Central memory CD8-positive, alpha-beta T cell (primary cell): ENCODE results near the gene MVD.

Experiments used
- ATAC-seq: fragments of 150-1000 bp; cut with Tn5 transposase; replicated peaks from 2 replicates; pipeline ENCODE4 v1.10.0; 2022; ENCODE audit warnings: mild to moderate bottlenecking, moderate FRiP score, moderate number of reproducible peaks; ENCODE audit not compliant: poor library complexity, severe bottlenecking; ENCODE audit errors: extremely low read depth
- DNase-seq, 2 donors: peaks; one replicate each; pipeline ENCODE4 v3.0.0; 2021; ENCODE audit warnings: low spot score in 2 of 2
- H3K27ac Mint-ChIP-seq: one replicate; pipeline ENCODE4 v1.8.0; 2022; ENCODE audit warnings: low read depth, mild to moderate bottlenecking, moderate library complexity, mixed read lengths
- H3K27me3 Mint-ChIP-seq: one replicate; pipeline ENCODE4 v1.8.0; 2022; ENCODE audit warnings: mixed read lengths
- H3K36me3 Mint-ChIP-seq: one replicate; pipeline ENCODE4 v1.8.0; 2022; ENCODE audit warnings: mild to moderate bottlenecking, moderate library complexity, mixed read lengths; ENCODE audit not compliant: insufficient read depth
- H3K4me1 Mint-ChIP-seq: one replicate; pipeline ENCODE4 v1.8.0; 2022; ENCODE audit warnings: mixed read lengths
- H3K4me3 Mint-ChIP-seq: one replicate; pipeline ENCODE4 v1.8.0; 2022; ENCODE audit warnings: mild to moderate bottlenecking, moderate library complexity, mixed read lengths
- H3K9me3 Mint-ChIP-seq: one replicate; pipeline ENCODE4 v1.8.0; 2022; ENCODE audit warnings: mixed read lengths

MVD gene

DNA sequence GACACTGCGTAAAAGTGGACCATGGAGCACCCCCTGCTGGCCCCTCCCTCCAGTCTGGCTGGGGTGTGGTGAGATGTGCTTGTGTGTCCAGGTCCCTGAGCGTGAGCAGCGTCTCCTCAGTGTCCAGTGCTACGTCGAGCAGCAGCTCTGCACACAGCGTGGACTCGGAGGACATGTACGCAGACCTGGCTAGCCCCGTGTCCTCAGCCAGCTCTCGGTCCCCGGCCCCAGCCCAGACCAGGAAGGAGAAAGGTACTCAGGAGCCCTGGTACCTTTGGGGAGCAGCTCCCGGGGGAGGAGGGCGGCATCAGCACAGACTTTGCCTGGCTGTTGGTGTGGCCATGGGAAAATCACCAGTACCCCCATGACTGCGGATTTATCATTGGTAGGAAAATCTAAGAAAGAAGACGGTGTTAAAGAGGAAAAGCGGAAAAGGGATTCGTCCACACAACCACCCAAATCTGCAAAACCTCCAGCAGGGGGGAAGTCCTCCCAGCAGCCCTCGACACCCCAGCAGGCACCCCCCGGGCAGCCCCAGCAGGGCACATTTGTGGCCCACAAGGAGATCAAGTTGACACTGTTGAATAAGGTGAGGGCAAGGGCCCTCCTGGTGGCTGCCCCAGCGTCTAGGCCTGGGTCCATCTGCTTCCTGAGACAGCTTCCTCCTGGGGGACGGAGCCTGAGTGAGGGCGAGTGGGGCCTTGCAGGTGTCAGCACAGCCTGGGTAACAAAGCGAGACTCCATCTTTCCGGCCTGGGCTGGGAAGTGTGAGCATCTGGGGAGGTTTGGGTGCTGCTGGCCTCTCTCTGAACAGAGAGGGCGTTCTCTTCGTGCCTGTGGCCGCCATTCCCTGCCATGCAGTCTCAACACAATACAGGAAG lies 35.1 kb downstream of the MVD start:
- Mint-ChIP-seq H3K27me3 (no peaks in the 10 kb centered on the region), H3K4me1 (peaks cover 5% of the 10 kb centered on the region), H3K36me3 (peaks cover 56% of the 10 kb centered on the region), H3K9me3 (no peaks in the 10 kb centered on the region), H3K27ac (no peak overlapping the region), H3K4me3 (no peak overlapping the region)
- DNase-seq, result no peak
- ATAC-seq, result no peak

DNA sequence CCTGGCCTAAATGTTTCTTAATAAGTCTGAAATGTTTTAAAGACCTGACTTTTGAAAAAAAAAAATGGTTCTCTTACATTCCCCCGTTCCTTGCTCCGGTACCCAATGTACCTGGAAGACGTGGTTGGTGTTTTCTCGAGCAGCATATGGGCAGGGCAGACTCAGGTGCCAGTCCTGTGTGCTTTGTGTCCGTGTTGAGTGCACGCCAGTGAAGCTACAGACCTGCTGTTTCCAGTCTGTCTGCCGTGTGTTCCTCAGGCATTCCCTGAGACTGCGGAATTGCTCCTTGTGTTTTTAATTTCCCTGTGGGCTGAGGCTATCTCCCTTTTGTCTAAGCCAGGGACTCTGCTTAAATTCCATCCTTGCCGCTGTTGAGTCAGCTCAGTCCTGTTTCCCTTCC lies 36.2 kb downstream of the MVD start:
- H3K27me3 Mint-ChIP-seq, result no peaks in the 10 kb centered on the region
- peaks cover 5% of the 10 kb centered on the region for H3K4me1 Mint-ChIP-seq
- no peaks in the 10 kb centered on the region for H3K9me3 Mint-ChIP-seq
- DNase-seq, result no peak
- H3K36me3 Mint-ChIP-seq, result peaks cover 52% of the 10 kb centered on the region
- no peak overlapping the region for H3K4me3 Mint-ChIP-seq
- no peak overlapping the region for H3K27ac Mint-ChIP-seq
- no peak for ATAC-seq

DNA sequence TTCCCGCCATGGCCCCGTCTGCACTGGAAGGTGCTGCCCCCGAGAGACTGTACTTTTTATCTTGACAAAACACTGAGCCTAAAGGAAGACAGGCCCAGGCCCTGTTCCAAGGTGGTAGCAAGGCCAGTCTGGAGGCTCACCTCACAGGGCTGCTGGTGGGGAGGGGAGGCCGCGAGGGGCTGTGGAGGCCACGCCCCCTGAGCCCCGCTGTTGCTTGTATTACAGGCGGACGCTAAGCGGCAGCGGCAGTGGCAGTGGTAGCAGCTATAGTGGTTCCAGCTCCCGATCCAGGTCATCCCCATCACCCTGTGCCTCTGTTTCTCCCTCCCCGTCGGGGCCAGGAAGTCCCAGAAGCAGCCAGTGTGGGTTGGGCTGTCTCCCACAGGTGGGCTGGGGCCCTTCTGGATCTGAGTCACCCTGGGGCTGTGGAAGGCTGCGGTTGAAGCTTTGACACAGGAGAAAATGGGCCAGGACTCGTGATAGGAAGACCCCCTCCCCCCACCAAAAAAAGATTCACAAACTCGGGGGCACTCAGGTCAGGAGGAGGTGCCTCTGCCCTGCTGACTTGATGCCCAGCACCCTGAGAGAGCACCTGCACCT lies 37.8 kb downstream of the MVD start:
- Mint-ChIP-seq H3K27me3 (no peaks in the 10 kb centered on the region), H3K4me1 (peaks cover 13% of the 10 kb centered on the region), H3K9me3 (no peaks in the 10 kb centered on the region), H3K27ac (no peak overlapping the region), H3K4me3 (no peak overlapping the region), H3K36me3 (peaks cover 55% of the 10 kb centered on the region)
- DNase-seq, result no peak
- no peak for ATAC-seq

DNA sequence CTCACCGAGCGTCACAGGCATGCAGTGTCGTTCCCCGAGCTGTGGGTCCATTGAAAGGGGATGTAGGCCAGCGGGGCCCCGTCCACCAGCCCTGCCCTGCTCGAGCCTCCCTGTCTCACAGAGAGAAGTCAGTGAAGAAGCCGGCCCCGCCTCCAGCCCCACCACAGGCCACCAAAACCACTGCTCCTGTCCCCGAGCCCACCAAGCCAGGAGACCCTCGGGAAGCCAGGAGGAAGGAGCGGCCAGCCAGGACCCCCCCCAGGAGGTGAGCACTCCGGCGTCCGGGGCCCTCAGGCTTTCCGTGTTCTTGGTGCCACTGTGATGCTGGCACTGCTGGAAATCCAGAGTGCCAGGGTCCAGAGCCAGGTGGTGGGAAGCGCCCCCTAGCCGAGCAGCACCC lies 38.4 kb downstream of the MVD start:
- Mint-ChIP-seq H3K27ac (peak overlapping the region; percentile 77), H3K27me3 (no peaks in the 10 kb centered on the region)
- no peak for DNase-seq

DNA sequence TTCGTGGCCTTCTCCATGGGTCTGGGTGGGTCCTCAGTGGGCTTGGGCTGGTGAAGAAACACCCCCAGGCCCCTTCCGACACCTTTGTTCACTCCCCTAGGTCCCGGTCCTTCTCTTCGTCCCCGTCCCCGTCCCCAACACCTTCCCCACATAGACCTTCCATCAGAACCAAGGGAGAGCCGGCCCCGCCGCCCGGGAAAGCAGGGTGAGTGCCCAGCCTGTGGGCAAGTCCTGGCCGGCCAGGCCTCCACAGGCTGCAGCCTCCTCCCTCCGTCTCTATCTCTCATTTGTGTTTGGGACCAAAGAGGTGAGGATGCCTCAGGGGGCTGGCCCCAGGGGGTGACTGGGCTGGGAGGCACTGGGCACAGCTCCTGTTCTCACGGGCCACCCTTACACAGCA lies 39.0 kb downstream of the MVD start:
- no peak for DNase-seq
- Mint-ChIP-seq H3K27me3 (no peaks in the 10 kb centered on the region), H3K4me3 (no peak overlapping the region), H3K27ac (peak overlapping the region; percentile 77), H3K36me3 (peaks cover 57% of the 10 kb centered on the region), H3K4me1 (peaks cover 25% of the 10 kb centered on the region), H3K9me3 (no peaks in the 10 kb centered on the region)
- no peak for ATAC-seq

More for the DNA sequence above, 38.4 kb downstream of the MVD start:
- Mint-ChIP-seq H3K36me3 (peaks cover 57% of the 10 kb centered on the region), H3K4me1 (peaks cover 19% of the 10 kb centered on the region), H3K9me3 (no peaks in the 10 kb centered on the region), H3K4me3 (no peak overlapping the region)
- ATAC-seq, result no peak

DNA sequence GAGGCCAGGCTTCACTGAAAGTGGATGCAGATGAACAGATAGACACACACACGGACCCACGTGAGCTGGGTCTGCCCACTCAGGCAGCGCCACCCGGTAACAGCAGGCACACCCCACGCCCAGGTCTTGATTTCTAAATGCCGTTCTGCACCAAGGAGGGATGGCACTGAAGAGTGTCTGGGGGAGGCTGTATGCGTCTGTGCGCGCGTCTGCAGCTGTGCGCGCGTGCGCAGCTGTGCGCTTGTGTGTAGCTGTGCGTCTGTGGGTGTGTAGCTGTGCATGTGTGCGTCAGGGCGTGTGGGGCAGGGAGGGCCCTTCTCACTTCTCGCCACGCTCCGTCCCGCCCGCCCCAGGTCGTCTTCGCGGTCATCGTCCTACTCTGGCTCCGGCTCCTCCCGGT lies 40.0 kb downstream of the MVD start:
- no peak for DNase-seq
- Mint-ChIP-seq H3K27ac (peak overlapping the region; percentile 77), H3K4me3 (no peak overlapping the region), H3K27me3 (no peaks in the 10 kb centered on the region), H3K36me3 (peaks cover 53% of the 10 kb centered on the region), H3K4me1 (peaks cover 35% of the 10 kb centered on the region), H3K9me3 (no peaks in the 10 kb centered on the region)
- ATAC-seq, result no peak

DNA sequence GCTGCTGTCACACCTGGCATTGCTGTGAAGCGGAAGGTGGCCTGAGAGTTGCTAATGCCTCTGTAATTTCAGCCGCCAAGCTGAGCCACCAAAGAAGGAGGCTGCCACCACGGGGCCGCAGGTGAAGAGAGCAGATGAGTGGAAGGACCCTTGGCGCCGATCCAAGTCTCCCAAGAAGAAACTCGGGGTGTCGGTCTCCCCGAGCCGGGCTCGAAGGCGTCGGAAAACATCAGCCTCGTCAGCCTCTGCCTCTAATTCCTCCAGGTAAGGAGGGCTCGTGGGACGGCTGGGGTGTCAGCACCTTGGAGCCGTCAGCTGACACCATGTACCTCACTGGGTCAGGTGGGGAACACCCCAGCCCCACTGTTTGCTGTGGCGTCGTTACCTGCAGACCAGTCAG lies 40.8 kb downstream of the MVD start:
- peak overlapping the region; percentile 97 for H3K27ac Mint-ChIP-seq
- no peak for DNase-seq
- no peak for ATAC-seq

DNA sequence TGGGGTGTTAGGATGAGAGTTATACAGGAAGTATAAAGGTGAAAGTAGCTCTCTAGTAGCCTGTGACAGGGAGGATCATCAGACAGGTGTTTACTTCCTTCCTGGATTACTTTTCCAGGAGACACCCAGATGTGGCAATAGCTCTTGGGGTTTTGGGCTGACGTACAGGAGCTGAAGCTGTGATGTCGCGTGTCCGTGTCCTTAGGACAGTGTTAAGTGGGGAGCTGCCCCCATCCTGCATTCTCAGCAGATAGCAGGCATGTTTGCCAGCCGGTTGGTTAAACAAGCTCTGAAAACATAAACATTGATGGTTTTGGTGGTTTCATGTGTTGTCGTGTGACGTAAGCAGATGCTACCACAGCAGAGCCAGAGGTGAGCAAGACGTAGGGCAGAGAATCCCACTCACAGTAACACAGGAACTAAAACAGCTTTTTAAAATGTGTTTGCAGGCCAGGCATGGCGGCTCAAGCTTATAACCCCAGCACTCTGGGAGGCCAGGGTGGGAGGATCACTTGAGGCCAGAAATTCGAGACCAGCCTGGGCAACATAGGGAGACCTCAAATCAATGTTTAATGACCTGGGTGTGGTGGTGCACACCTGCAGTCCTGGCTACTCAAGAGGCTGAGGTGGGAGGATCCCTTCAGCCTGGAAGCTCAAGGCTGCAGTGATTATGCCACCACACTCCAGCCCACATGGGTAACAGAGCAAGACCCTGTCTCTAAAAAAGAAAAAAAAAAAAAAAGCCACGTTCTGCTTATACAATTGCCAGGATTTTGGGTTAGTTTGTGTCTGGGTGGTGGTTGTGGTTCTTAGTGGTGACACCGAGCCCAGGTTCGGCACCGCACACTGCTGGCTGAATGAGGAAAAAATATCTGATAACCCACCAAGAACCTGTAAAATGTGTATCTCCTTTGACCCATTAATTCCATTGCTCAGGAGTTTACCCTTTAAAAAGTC lies 42.8 kb downstream of the MVD start:
- Mint-ChIP-seq H3K4me1 (peaks cover 45% of the 10 kb centered on the region), H3K9me3 (no peaks in the 10 kb centered on the region), H3K27ac (peak overlapping the region; percentile 97), H3K4me3 (peak overlapping the region; percentile 70), H3K36me3 (peaks cover 41% of the 10 kb centered on the region), H3K27me3 (no peaks in the 10 kb centered on the region)
- DNase-seq, result peak; percentile 59 to 89
- ATAC-seq, result peak; percentile 90

More for the DNA sequence above, 40.8 kb downstream of the MVD start:
- H3K9me3 Mint-ChIP-seq, result no peaks in the 10 kb centered on the region
- H3K36me3 Mint-ChIP-seq, result peaks cover 50% of the 10 kb centered on the region
- no peaks in the 10 kb centered on the region for H3K27me3 Mint-ChIP-seq
- no peak overlapping the region for H3K4me3 Mint-ChIP-seq
- H3K4me1 Mint-ChIP-seq, result peaks cover 39% of the 10 kb centered on the region

DNA sequence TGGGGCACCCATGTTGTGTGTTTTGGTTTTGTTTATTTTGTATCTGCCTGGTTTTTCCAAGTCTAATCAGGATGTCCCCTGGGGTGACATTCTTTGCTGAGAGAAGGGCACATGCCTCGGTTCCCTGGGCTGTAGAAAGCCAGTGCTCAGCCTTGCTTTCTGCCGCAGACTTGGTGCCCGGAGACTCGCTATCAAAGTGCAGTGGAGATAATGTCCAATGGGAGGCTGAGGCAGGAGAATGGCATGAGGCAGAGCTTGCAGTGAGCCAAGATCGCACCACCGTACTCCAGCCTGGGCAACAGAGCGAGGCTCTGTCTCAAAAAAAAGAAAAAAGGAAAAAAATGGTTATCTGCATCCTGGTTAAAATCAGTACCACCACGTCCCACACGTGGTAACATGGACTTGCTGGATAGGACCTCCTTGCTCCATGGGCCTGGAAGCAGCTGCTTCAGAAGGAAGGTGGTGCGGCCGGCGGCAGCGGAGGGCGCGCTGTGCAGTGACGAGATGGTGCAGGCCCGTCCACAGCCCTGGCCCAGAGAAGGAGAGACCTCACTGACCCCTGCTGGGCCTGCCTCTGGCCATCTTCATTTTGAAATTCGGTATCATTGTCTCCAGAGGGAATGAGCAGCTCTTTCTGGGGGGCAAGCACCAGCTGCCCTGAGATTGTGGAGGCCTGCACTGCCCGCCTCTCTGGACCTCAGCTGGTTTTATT lies 43.8 kb downstream of the MVD start:
- Mint-ChIP-seq H3K9me3 (no peaks in the 10 kb centered on the region), H3K4me3 (peak overlapping the region; percentile 70), H3K27ac (peak overlapping the region; percentile 97), H3K4me1 (peaks cover 45% of the 10 kb centered on the region), H3K36me3 (peaks cover 36% of the 10 kb centered on the region), H3K27me3 (no peaks in the 10 kb centered on the region)
- DNase-seq (no peak), ATAC-seq (no peak)

DNA sequence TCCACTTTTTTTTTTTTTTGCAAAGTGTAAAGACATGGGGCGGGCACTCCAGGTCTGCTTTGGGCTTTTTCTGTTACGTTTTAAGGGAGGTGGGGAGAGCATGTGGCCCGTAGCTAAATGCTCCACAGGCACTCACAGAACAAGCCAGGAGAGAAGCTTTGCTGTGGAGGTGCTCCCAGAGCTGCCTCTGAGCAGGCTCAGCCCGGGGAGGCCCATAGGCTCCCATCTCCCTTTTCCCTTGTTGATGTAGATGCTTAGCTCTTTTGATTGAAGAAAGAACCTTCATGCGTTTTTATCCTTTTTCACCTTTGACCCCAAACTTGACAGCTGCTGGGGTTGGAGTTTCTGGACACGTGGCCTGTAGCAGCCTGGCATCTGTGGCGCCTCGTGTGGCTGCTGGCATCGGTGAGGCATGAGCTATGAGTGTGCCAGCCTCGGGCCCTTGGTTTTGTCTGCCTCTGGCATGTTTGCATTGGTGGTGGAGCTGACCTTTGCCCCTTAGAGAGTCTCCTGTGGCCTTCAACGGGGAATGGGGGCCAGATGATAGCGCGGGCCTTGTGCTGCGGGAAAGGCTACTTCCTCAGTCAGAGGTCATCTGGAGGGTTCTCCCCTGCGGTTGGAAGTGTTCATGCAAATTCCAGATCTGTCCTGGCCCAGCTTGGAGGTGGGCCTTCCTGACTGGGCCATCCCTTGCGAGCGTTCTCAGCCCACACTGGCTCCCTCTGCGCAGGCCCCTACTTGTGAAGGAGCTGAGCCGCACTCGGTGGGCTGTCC lies 44.5 kb downstream of the MVD start:
- Mint-ChIP-seq H3K27ac (peak overlapping the region; percentile 97), H3K9me3 (no peaks in the 10 kb centered on the region), H3K4me1 (peaks cover 49% of the 10 kb centered on the region), H3K36me3 (peaks cover 33% of the 10 kb centered on the region), H3K27me3 (no peaks in the 10 kb centered on the region), H3K4me3 (no peak overlapping the region)
- DNase-seq (no peak), ATAC-seq (no peak)

DNA sequence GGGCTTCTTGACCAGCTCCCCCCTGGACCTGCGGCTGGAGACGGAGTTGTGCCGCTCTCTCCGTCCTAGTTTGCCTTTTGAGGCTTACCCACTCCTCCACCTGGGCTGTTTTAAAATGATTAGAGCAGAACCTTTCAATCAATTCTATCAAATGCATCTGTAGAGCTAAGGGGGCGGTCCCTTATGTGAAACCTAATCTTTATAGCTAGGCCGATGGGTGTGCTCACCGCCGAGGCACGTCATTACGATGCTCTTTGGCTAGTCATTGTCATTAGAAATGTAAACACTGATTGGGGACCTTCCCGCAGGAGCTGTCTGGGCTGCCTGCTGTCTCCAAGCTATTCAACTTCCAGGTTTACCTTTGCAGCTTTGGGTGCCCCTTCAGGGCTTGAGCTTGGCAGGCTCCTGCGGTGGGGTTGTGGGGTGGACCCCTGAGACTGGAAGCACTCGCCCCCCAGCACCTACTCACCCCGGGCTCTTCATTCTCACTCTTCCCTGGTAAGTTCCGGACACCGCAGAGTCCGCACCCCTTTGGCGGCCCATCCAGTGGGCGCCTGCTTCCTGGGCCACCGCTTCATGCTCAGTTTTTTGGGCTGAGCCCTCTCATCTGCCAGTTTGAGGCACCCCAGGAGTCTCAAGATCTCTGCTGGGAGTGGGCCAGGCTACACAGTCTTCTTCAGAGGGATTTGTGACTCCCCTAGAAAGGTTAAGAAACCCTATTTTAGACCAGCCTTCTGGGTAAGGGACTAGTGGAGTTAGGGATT lies 45.4 kb downstream of the MVD start:
- ATAC-seq (no peak), DNase-seq (no peak)
- no peaks in the 10 kb centered on the region for H3K27me3 Mint-ChIP-seq
- H3K9me3 Mint-ChIP-seq, result no peaks in the 10 kb centered on the region
- H3K4me1 Mint-ChIP-seq, result peaks cover 49% of the 10 kb centered on the region
- H3K36me3 Mint-ChIP-seq, result peaks cover 37% of the 10 kb centered on the region
- H3K4me3 Mint-ChIP-seq, result no peak overlapping the region
- H3K27ac Mint-ChIP-seq, result peak overlapping the region; percentile 97
